Neutrophil (primary cell): ENCODE results near the gene ITPRIPL2.

Source experiments
- H3K27ac ChIP-seq: fragments of 200-600 bp; sonication (generic); 2 replicates; pipeline ENCODE4 v1.5.1; 2016; ENCODE audit warnings: mild to moderate bottlenecking, moderate library complexity
- H3K27me3 ChIP-seq: fragments of 200-600 bp; sonication (generic); 2 replicates; pipeline ENCODE4 v1.6.0; 2016; ENCODE audit warnings: mild to moderate bottlenecking
- H3K36me3 ChIP-seq: fragments of 200-600 bp; sonication (generic); 2 replicates; pipeline ENCODE4 v1.5.1; 2017
- H3K4me1 ChIP-seq, 2 experiments: fragments of 200-600 bp in 1 of 2; sonication (generic) in 1 of 2; 1 replicate in 1 of 2; 2 replicates in 1 of 2; pipeline versions ENCODE4 v1.5.1 to v1.6.1; 2013 to 2016; ENCODE audit warnings: low read depth in 1 of 2, low read length in 1 of 2, mild to moderate bottlenecking in 1 of 2, moderate library complexity in 1 of 2; ENCODE audit not compliant: control insufficient read depth in 1 of 2, insufficient read depth in 1 of 2
- H3K4me3 ChIP-seq, 2 experiments: fragments of 200-600 bp in 1 of 2; sonication (generic) in 1 of 2; 1 replicate in 1 of 2; 2 replicates in 1 of 2; pipeline ENCODE4 v1.5.1; 2013 to 2016; ENCODE audit warnings: low read depth in 1 of 2, low read length in 1 of 2, mild to moderate bottlenecking in 1 of 2, moderate library complexity in 1 of 2
- H3K9me3 ChIP-seq: fragments of 200-600 bp; sonication (generic); 2 replicates; pipeline ENCODE4 v1.5.1; 2016
- CTCF ChIP-seq: fragments of 200-600 bp; sonication (generic); IDR thresholded peaks from 2 replicates; pipeline ENCODE4 v1.5.1; 2016; ENCODE audit warnings: antibody characterized with exemption

The ITPRIPL2 gene

GRCh38 chr16:19147627-19148026 is 33.9 kb downstream of the ITPRIPL2 start:
- Histone ChIP-seq H3K36me3 (no peaks in the 10 kb centered on the region), H3K9me3 (no peaks in the 10 kb centered on the region), H3K4me1 (no peaks in the 10 kb centered on the region), H3K27me3 (peaks cover 6% of the 10 kb centered on the region), H3K4me3 (no peak overlapping the region), H3K27ac (no peak overlapping the region)
- TF ChIP-seq CTCF: no peak

GRCh38 chr16:19148189-19148588 is 34.4 kb downstream of the ITPRIPL2 start:
- Histone ChIP-seq H3K4me3 (no peak overlapping the region), H3K27ac (no peak overlapping the region), H3K9me3 (no peaks in the 10 kb centered on the region), H3K27me3 (peaks cover 6% of the 10 kb centered on the region), H3K4me1 (no peaks in the 10 kb centered on the region), H3K36me3 (no peaks in the 10 kb centered on the region)
- TF ChIP-seq CTCF: no peak

GRCh38 chr16:19151310-19151709 is 37.5 kb downstream of the ITPRIPL2 start:
- no peak for TF ChIP-seq CTCF
- H3K4me3 ChIP-seq: no peak overlapping the region
- H3K27ac ChIP-seq: no peak overlapping the region

GRCh38 chr16:19152042-19152441 is 38.3 kb downstream of the ITPRIPL2 start:
- Histone ChIP-seq H3K27ac (no peak overlapping the region), H3K36me3 (no peaks in the 10 kb centered on the region), H3K4me3 (no peak overlapping the region), H3K9me3 (no peaks in the 10 kb centered on the region), H3K27me3 (peaks cover 5% of the 10 kb centered on the region), H3K4me1 (no peaks in the 10 kb centered on the region)
- TF ChIP-seq CTCF: no peak

More at GRCh38 chr16:19151310-19151709, 37.5 kb downstream of the ITPRIPL2 start:
- no peaks in the 10 kb centered on the region for H3K4me1 ChIP-seq
- no peaks in the 10 kb centered on the region for H3K9me3 ChIP-seq
- H3K27me3 ChIP-seq: peaks cover 5% of the 10 kb centered on the region
- no peaks in the 10 kb centered on the region for H3K36me3 ChIP-seq

- H3K4me3 ChIP-seq: no peak overlapping the region
- H3K4me1 ChIP-seq: no peaks in the 10 kb centered on the region
- no peaks in the 10 kb centered on the region for H3K36me3 ChIP-seq
- TF ChIP-seq CTCF: no peak
- peaks cover 5% of the 10 kb centered on the region for H3K27me3 ChIP-seq
- H3K9me3 ChIP-seq: no peaks in the 10 kb centered on the region
- no peak overlapping the region for H3K27ac ChIP-seq
These were observed 40.1 kb downstream of the ITPRIPL2 start for GRCh38 chr16:19153876-19154275.

- no peak for TF ChIP-seq CTCF
- H3K4me1 ChIP-seq: no peaks in the 10 kb centered on the region
- H3K27me3 ChIP-seq: peaks cover 34% of the 10 kb centered on the region
- no peak overlapping the region for H3K4me3 ChIP-seq
- no peaks in the 10 kb centered on the region for H3K36me3 ChIP-seq
- H3K9me3 ChIP-seq: no peaks in the 10 kb centered on the region
- H3K27ac ChIP-seq: no peak overlapping the region
These were observed 48.3 kb downstream of the ITPRIPL2 start for GRCh38 chr16:19162085-19162484.
